ENCODE results near the gene CUX1. TPM values are rescaled to one million over a fixed set of nuclear protein-coding genes. Genes with fewer than 3 reads are reported as not detected.

CUX1 gene
- total RNA-seq, 4 donors from 2014 or later: 52.5 to 93.6 (median 63.7) TPM

GRCh38 chr7:101862280-101863220, 45.1 kb downstream of the CUX1 start:
- H3K27ac ChIP-seq: no peak overlapping the region
- H3K27me3 ChIP-seq: no peaks in the 10 kb centered on the region
- peaks cover 15% of the 10 kb centered on the region for H3K4me1 ChIP-seq
- H3K4me3 ChIP-seq: no peak overlapping the region
- DNase-seq (ENCODE audit: low spot score in 2 of 2): no peak
- no peaks in the 10 kb centered on the region for H3K9me3 ChIP-seq
- WGBS: 93% methylated on average over 18 of the region's 18 CpGs
- no peaks in the 10 kb centered on the region for H3K36me3 ChIP-seq
- no peak for TF ChIP-seq EP300 (IDR thresholded peaks at IDR 0.05)
- TF ChIP-seq, protein P1, sequence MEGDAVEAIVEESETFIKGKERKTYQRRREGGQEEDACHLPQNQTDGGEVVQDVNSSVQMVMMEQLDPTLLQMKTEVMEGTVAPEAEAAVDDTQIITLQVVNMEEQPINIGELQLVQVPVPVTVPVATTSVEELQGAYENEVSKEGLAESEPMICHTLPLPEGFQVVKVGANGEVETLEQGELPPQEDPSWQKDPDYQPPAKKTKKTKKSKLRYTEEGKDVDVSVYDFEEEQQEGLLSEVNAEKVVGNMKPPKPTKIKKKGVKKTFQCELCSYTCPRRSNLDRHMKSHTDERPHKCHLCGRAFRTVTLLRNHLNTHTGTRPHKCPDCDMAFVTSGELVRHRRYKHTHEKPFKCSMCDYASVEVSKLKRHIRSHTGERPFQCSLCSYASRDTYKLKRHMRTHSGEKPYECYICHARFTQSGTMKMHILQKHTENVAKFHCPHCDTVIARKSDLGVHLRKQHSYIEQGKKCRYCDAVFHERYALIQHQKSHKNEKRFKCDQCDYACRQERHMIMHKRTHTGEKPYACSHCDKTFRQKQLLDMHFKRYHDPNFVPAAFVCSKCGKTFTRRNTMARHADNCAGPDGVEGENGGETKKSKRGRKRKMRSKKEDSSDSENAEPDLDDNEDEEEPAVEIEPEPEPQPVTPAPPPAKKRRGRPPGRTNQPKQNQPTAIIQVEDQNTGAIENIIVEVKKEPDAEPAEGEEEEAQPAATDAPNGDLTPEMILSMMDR (IDR thresholded peaks at IDR 0.05): no peak
- no peak for TF ChIP-seq POLR2AphosphoS5 (IDR thresholded peaks at IDR 0.05)
- TF ChIP-seq POLR2A (IDR thresholded peaks at IDR 0.05): no peak

DNA sequence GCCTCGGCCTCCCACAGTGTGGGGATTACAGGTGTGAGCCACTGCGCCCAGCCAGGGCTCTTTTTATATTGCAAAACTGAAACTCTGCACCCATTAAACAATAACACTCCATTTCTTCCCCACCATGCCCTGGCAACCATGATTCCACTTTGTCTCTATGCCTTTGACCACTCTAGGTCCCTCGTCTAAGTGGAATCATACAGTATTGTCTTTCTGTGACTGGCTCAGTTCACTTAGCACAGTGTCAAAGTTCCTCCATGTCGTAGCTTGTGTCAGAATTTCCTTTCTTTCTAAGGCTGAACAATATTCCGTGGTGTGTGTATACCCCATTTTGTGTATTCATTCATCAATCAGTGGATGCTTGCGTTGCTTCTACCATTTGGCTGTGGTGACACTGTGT, 46.2 kb downstream of the CUX1 start:
- Histone ChIP-seq H3K4me1 (peaks cover 15% of the 10 kb centered on the region), H3K27me3 (no peaks in the 10 kb centered on the region), H3K4me3 (no peak overlapping the region), H3K9me3 (no peaks in the 10 kb centered on the region), H3K27ac (no peak overlapping the region), H3K36me3 (no peaks in the 10 kb centered on the region)
- DNase-seq (ENCODE audit: low spot score in 2 of 2): no peak
- 95% methylated on average over 6 of the region's 6 CpGs for WGBS
- TF ChIP-seq, protein P1 (IDR thresholded peaks at IDR 0.05): no peak
- TF ChIP-seq EP300 (IDR thresholded peaks at IDR 0.05) (no peak), POLR2AphosphoS5 (IDR thresholded peaks at IDR 0.05) (no peak), POLR2A (IDR thresholded peaks at IDR 0.05) (no peak)

DNA sequence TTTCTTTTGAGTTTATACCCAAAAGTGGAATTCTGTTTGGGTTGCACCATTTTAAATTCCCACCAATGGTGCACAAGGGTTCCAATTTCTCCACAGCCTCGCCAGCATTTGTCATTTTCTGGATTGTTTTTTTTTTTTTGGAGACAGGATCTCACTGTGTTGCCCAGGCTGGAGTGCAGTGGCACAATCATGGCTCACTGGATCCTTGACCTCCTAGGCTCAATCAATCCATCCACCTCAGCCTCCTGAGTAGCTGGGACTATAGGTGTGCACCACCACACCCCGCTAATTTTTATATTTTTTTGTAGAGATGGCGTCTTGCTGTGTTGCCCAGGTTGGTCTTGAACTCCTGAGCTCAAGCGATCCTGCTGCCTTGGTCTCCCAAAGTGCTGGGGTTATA, 46.6 kb downstream of the CUX1 start:
- Histone ChIP-seq H3K36me3 (no peaks in the 10 kb centered on the region), H3K4me3 (no peak overlapping the region), H3K9me3 (no peaks in the 10 kb centered on the region), H3K27me3 (no peaks in the 10 kb centered on the region), H3K27ac (no peak overlapping the region), H3K4me1 (peaks cover 14% of the 10 kb centered on the region)
- no peak for TF ChIP-seq POLR2A (IDR thresholded peaks at IDR 0.05)
- TF ChIP-seq, protein P1 (IDR thresholded peaks at IDR 0.05): no peak
- TF ChIP-seq POLR2AphosphoS5 (IDR thresholded peaks at IDR 0.05): no peak
- no peak for TF ChIP-seq EP300 (IDR thresholded peaks at IDR 0.05)
- no peak for DNase-seq (ENCODE audit: low spot score in 2 of 2)
- WGBS: 98% methylated on average over 4 of the region's 4 CpGs

DNA sequence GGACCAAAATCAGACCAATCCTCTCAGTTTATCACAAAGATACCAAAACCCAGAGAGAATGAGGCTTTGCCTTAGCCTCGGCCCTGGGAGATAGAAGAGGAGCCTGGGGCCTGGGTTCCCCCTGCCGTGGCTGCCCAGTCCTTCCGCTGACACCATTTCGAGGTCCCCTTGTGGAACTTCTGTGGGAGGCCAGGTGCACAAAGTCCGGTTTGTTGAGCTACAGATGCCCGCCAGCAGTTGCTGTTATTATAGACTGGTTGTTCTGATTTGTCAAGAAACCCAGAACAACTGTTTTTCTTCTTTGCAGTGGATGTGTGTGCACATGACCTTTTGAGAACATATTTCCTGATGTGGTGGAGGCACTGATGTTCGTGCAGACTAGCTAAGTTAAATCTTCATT, 47.6 kb downstream of the CUX1 start:
- Histone ChIP-seq H3K9me3 (no peaks in the 10 kb centered on the region), H3K27ac (no peak overlapping the region), H3K4me3 (no peak overlapping the region), H3K27me3 (no peaks in the 10 kb centered on the region), H3K36me3 (no peaks in the 10 kb centered on the region), H3K4me1 (peaks cover 12% of the 10 kb centered on the region)
- no peak for DNase-seq (ENCODE audit: low spot score in 2 of 2)
- 94% methylated on average over 7 of the region's 7 CpGs for WGBS
- TF ChIP-seq POLR2A (IDR thresholded peaks at IDR 0.05) (no peak), EP300 (IDR thresholded peaks at IDR 0.05) (no peak), POLR2AphosphoS5 (IDR thresholded peaks at IDR 0.05) (no peak)
- TF ChIP-seq, protein P1 (IDR thresholded peaks at IDR 0.05): no peak

GRCh38 chr7:101865455-101865854, 48.0 kb downstream of the CUX1 start:
- no peak for DNase-seq (ENCODE audit: low spot score in 2 of 2)

More at GRCh38 chr7:101865455-101865854, 48.0 kb downstream of the CUX1 start:
- H3K27ac ChIP-seq: no peak overlapping the region
- no peak overlapping the region for H3K4me3 ChIP-seq
- no peak for TF ChIP-seq EP300 (IDR thresholded peaks at IDR 0.05)
- no peak for TF ChIP-seq POLR2A (IDR thresholded peaks at IDR 0.05)
- TF ChIP-seq, protein P1 (IDR thresholded peaks at IDR 0.05): no peak
- no peak for TF ChIP-seq POLR2AphosphoS5 (IDR thresholded peaks at IDR 0.05)
- H3K36me3 ChIP-seq: no peaks in the 10 kb centered on the region
- 97% methylated on average over 13 of the region's 13 CpGs for WGBS
- peaks cover 11% of the 10 kb centered on the region for H3K4me1 ChIP-seq
- no peaks in the 10 kb centered on the region for H3K27me3 ChIP-seq
- H3K9me3 ChIP-seq: no peaks in the 10 kb centered on the region

All from suprapubic skin (tissue), 4 donors.